Lower leg skin (tissue), 3 donors: ENCODE results near the gene TSPAN11.

Experiments used
- POLR2A ChIP-seq, 2 donors: fragments of 450-650 bp; IDR thresholded peaks; one replicate each; pipeline ENCODE4 v1.6.1; 2016 to 2017; ENCODE audit warnings: antibody characterized with exemption in 2 of 2, mild to moderate bottlenecking in 1 of 2, moderate library complexity in 1 of 2
- TF ChIP-seq, protein P1 (sequence below), 3 donors: fragments of 450-650 bp; IDR thresholded peaks; one replicate each; pipeline ENCODE4 v1.5.1; 2016; ENCODE audit warnings: antibody characterized with exemption in 3 of 3, mild to moderate bottlenecking in 3 of 3, moderate library complexity in 2 of 3

DNA sequence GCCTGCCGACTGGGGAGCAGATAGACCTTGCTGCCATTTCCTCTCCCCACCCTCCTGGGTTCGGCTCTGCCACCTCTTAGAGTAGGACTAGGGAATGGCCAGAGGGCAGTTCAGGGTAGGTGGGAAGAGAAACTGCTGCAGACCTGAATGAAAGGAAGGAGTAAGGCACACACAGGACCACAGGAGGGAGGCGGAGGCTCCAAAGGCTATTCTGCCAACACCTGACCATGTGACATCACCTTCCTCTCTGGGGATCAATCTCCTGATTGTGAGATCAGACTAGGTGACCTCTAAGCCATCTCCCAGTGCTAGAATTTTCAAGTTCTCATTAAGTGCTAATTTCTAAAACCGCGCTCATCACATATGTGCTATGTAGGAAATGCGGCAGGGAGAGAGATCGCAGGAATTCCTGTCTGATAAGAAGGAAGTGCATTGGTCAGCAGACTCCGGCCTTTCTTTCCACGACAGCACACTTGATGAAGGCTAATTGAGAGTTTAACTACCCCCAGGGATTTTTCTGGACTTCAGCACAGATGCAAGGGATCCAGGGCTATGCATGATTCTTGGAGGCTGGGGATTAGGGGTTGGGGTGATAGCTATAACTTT, 11.5 kb upstream of the TSPAN11 start:
- TF ChIP-seq, protein P1, sequence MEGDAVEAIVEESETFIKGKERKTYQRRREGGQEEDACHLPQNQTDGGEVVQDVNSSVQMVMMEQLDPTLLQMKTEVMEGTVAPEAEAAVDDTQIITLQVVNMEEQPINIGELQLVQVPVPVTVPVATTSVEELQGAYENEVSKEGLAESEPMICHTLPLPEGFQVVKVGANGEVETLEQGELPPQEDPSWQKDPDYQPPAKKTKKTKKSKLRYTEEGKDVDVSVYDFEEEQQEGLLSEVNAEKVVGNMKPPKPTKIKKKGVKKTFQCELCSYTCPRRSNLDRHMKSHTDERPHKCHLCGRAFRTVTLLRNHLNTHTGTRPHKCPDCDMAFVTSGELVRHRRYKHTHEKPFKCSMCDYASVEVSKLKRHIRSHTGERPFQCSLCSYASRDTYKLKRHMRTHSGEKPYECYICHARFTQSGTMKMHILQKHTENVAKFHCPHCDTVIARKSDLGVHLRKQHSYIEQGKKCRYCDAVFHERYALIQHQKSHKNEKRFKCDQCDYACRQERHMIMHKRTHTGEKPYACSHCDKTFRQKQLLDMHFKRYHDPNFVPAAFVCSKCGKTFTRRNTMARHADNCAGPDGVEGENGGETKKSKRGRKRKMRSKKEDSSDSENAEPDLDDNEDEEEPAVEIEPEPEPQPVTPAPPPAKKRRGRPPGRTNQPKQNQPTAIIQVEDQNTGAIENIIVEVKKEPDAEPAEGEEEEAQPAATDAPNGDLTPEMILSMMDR (IDR thresholded peaks at IDR 0.05) = no peak
- no peak for TF ChIP-seq POLR2A (IDR thresholded peaks at IDR 0.05)
